Activated naive CD8-positive, alpha-beta T cell treated with anti-CD3 and anti-CD28 coated beads, Interleukin-2, amount 50 U/mL, for 24 hours (primary cell): Measurements from ENCODE around the gene GLI3.

Source experiments
- ATAC-seq: fragments of 150-1000 bp; cut with Tn5 transposase; one replicate; pipeline ENCODE4 v1.10.0; 2021
- DNase-seq: peaks from one replicate; pipeline ENCODE4 v3.0.0; 2021
- H3K27ac Mint-ChIP-seq: one replicate; pipeline ENCODE4 v1.8.0; 2021; ENCODE audit warnings: mild to moderate bottlenecking, mixed read lengths
- H3K27me3 Mint-ChIP-seq: one replicate; pipeline ENCODE4 v1.8.0; 2021; ENCODE audit warnings: mixed read lengths
- H3K36me3 Mint-ChIP-seq: one replicate; pipeline ENCODE4 v1.8.0; 2021; ENCODE audit warnings: low read depth, mixed read lengths
- H3K4me1 Mint-ChIP-seq: one replicate; pipeline ENCODE4 v1.8.0; 2021; ENCODE audit warnings: mixed read lengths
- H3K4me3 Mint-ChIP-seq: one replicate; pipeline ENCODE4 v1.8.0; 2021; ENCODE audit warnings: mild to moderate bottlenecking, moderate library complexity, mixed read lengths
- H3K9me3 Mint-ChIP-seq: one replicate; pipeline ENCODE4 v1.8.0; 2021; ENCODE audit warnings: mixed read lengths

Gene GLI3

DNA sequence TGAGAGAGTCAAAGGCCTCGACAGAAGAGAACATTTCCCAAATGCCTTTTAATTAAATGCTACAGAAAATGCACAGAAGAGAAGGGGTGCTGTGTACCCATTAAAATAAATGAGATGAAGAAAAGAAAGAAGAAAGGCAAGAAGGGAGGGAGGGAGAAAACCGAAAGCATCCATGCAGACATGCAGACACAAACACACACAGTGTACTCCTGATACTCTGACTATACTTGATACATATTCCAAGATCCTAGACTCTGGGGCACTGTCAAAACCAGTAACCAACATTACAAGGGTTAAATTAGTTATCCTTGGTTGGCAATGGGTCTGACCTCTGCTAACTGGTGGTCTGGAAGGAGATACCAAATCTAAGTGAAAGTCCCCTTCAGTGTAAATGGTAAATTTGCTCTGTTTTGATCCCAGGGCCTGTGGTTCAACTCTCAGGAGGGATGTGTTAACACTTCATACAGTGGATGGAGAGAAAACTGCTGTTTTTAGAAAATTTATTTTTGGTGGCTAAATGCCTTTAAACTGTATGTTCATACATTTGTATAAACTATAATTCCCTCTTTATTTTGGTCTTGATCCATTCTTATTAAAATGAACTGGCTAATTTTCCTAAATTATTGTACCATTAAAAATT is 241.3 kb downstream of the GLI3 start:
- Mint-ChIP-seq H3K27me3 (peaks cover 5% of the 10 kb centered on the region), H3K4me3 (no peak overlapping the region), H3K9me3 (no peaks in the 10 kb centered on the region), H3K27ac (no peak overlapping the region), H3K4me1 (no peaks in the 10 kb centered on the region), H3K36me3 (no peaks in the 10 kb centered on the region)
- no peak for DNase-seq
- no peak for ATAC-seq

- H3K27me3 Mint-ChIP-seq = peaks cover 5% of the 10 kb centered on the region
- no peaks in the 10 kb centered on the region for H3K36me3 Mint-ChIP-seq
- no peaks in the 10 kb centered on the region for H3K4me1 Mint-ChIP-seq
- H3K27ac Mint-ChIP-seq = no peak overlapping the region
- H3K9me3 Mint-ChIP-seq = no peaks in the 10 kb centered on the region
- no peak overlapping the region for H3K4me3 Mint-ChIP-seq
- ATAC-seq (no peak), DNase-seq (no peak)
These were observed 242.3 kb downstream of the GLI3 start for GRCh38 chr7:41994746-41995110.

DNA sequence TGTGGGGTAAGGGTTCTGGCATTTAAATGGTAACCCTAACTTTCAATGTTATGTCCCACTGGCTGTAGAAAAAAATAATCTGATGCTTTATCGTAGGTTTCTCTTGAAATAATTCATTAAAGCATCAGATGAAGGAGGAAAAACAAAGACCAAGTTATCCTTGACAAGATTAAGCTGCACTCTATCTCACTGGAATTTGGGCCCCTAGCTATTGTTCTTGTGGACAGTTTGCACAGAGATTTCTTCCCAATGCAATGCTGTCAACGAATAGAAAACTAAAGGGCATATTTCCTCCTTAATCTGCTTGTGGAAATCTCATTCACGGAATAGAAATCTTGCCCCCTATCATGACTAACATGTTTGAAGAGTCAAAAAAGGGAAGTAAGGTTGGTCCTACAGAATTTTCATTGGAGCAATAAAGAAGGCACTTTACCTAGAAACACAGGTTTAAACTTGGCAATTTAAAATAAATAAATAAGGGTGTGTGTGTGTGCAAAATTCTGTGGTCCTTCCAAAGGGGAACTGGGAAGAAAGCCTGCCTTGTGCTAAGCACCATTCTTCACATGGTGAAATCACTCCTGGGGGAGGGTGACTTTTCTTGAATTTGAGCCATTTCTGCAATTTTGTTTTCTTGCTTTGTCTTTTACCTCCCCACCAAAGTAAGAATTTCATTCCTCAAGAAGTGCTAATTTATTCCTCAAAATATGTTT is 242.8 kb downstream of the GLI3 start:
- ATAC-seq = no peak

GRCh38 chr7:41992881-41993867 is 243.8 kb downstream of the GLI3 start:
- no peak overlapping the region for H3K27ac Mint-ChIP-seq
- DNase-seq (no peak), ATAC-seq (no peak)
- no peaks in the 10 kb centered on the region for H3K27me3 Mint-ChIP-seq
- H3K9me3 Mint-ChIP-seq = no peaks in the 10 kb centered on the region
- H3K4me3 Mint-ChIP-seq = no peak overlapping the region
- no peaks in the 10 kb centered on the region for H3K36me3 Mint-ChIP-seq
- H3K4me1 Mint-ChIP-seq = no peaks in the 10 kb centered on the region

More for the DNA sequence above, 242.8 kb downstream of the GLI3 start:
- H3K4me3 Mint-ChIP-seq = no peak overlapping the region
- no peaks in the 10 kb centered on the region for H3K9me3 Mint-ChIP-seq
- H3K36me3 Mint-ChIP-seq = no peaks in the 10 kb centered on the region
- DNase-seq = no peak
- H3K27me3 Mint-ChIP-seq = peaks cover 5% of the 10 kb centered on the region
- no peak overlapping the region for H3K27ac Mint-ChIP-seq
- no peaks in the 10 kb centered on the region for H3K4me1 Mint-ChIP-seq

- Mint-ChIP-seq H3K27ac (no peak overlapping the region), H3K4me3 (no peak overlapping the region), H3K36me3 (no peaks in the 10 kb centered on the region), H3K4me1 (no peaks in the 10 kb centered on the region), H3K27me3 (peaks cover 9% of the 10 kb centered on the region), H3K9me3 (no peaks in the 10 kb centered on the region)
- ATAC-seq = no peak
- no peak for DNase-seq
These were observed 252.1 kb downstream of the GLI3 start for GRCh38 chr7:41984888-41985287.

DNA sequence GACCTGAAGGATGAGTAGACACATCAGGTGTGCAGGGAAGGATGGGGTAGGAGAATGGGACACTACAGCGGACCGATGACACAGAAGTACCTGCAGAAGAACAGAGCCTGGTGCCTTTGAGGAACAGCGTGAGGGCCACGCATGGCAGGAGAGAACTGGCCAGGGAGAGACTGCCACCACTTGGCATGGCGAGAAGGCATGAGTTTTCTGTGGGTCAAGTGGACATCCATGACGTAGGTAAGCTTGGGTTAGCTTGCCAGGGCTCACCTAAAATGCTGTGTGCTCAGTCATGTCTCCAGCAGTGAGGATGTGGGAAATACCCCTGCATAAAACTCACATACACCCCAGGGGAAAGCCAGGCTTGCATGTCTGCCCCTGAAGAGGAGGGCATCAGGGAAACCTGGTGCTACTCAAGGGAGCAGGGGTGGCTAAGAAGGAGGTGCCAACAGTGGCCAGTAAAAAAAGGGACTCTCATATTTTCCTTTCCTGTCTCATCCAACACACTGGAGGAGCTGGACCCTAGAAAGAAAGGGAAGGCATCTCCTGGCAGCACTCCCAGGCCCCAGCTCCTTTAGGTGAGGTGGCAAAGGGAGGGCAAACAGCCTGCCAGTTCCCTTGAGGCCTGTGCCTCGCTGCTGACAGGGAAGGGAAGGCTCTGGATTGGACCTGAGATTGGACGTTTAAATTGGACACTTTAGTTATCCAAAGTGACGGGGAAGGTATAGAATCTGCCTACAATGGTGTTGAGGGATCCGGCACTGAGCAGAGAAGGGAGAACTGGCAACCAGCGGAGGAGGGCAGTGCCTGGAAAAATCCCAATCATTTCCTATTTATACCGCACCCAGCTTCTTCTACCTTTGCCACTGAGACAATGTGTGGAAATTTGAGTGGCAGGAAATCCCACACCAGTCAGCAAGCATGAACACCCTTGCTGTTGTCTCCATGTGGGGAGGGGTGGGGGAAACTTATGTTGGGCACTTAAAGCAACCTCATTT is 255.7 kb downstream of the GLI3 start:
- DNase-seq (no peak), ATAC-seq (no peak)
- Mint-ChIP-seq H3K27me3 (peaks cover 10% of the 10 kb centered on the region), H3K4me3 (no peak overlapping the region), H3K36me3 (no peaks in the 10 kb centered on the region), H3K9me3 (no peaks in the 10 kb centered on the region), H3K27ac (no peak overlapping the region), H3K4me1 (no peaks in the 10 kb centered on the region)

- H3K27me3 Mint-ChIP-seq = peaks cover 12% of the 10 kb centered on the region
- no peaks in the 10 kb centered on the region for H3K4me1 Mint-ChIP-seq
- no peak overlapping the region for H3K4me3 Mint-ChIP-seq
These were observed 257.1 kb downstream of the GLI3 start for GRCh38 chr7:41979834-41980307.

DNA sequence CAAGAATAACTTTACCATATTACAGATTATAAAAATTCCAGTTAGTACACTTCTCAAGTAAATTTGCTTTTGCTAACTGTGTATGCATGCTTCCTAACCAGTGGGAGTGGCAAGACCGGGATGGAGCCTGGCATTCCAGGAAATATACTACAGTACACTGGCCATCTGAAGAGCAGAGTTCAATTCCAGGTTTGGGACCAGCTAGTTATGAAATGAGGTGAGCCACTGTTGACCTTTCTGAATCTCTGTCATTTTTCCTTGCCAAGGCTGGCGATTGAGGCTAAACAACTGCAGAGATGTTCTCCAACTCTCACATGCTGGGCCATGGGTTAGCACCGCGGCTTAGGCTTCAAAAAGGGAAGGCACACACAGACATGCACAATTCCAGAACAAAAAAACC is 258.2 kb downstream of the GLI3 start:
- Mint-ChIP-seq H3K36me3 (no peaks in the 10 kb centered on the region), H3K4me3 (no peak overlapping the region), H3K27me3 (peaks cover 12% of the 10 kb centered on the region), H3K27ac (no peak overlapping the region), H3K4me1 (no peaks in the 10 kb centered on the region), H3K9me3 (no peaks in the 10 kb centered on the region)
- ATAC-seq (no peak), DNase-seq (no peak)

More at GRCh38 chr7:41979834-41980307, 257.1 kb downstream of the GLI3 start:
- H3K27ac Mint-ChIP-seq = no peak overlapping the region
- DNase-seq (no peak), ATAC-seq (peak; percentile 40)
- no peaks in the 10 kb centered on the region for H3K9me3 Mint-ChIP-seq
- no peaks in the 10 kb centered on the region for H3K36me3 Mint-ChIP-seq

- Mint-ChIP-seq H3K36me3 (no peaks in the 10 kb centered on the region), H3K4me3 (no peak overlapping the region), H3K4me1 (no peaks in the 10 kb centered on the region), H3K27me3 (peaks cover 12% of the 10 kb centered on the region), H3K27ac (no peak overlapping the region), H3K9me3 (no peaks in the 10 kb centered on the region)
- DNase-seq (no peak), ATAC-seq (no peak)
These were observed 259.3 kb downstream of the GLI3 start for GRCh38 chr7:41977661-41978060.

DNA sequence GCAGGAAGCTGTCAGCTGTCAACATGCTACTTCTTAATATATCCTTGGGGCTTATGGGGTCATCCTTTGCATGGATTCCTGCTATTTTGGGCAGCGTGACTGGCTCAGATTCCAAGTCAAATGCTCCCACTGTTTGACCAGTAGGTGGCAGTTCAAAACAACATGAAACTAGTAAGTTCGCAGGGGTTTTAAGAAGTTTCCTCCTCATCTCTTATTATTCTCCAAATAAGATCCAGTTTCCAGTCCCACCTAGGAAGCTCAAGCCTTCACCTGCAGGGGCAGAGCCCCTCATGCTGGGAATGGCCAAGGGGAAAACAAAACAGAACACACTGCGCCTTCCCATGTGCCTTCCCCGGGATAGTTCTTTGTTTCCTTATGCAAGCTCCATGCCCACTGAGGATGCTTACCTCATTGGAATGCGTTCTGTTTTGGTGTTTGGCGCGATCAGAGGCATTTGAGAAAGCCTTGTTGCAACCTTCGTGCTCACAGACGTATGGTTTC is 259.8 kb downstream of the GLI3 start:
- no peak overlapping the region for H3K27ac Mint-ChIP-seq
- ATAC-seq (no peak), DNase-seq (no peak)
- H3K36me3 Mint-ChIP-seq = no peaks in the 10 kb centered on the region
- no peaks in the 10 kb centered on the region for H3K9me3 Mint-ChIP-seq
- H3K27me3 Mint-ChIP-seq = peaks cover 12% of the 10 kb centered on the region
- no peak overlapping the region for H3K4me3 Mint-ChIP-seq
- no peaks in the 10 kb centered on the region for H3K4me1 Mint-ChIP-seq

- DNase-seq (no peak), ATAC-seq (no peak)
- H3K9me3 Mint-ChIP-seq = no peaks in the 10 kb centered on the region
- no peak overlapping the region for H3K4me3 Mint-ChIP-seq
- H3K4me1 Mint-ChIP-seq = no peaks in the 10 kb centered on the region
- H3K27me3 Mint-ChIP-seq = peaks cover 12% of the 10 kb centered on the region
- no peaks in the 10 kb centered on the region for H3K36me3 Mint-ChIP-seq
- no peak overlapping the region for H3K27ac Mint-ChIP-seq
These were observed 260.6 kb downstream of the GLI3 start for GRCh38 chr7:41976411-41976810.

GRCh38 chr7:41975849-41976248 is 261.2 kb downstream of the GLI3 start:
- Mint-ChIP-seq H3K27ac (no peak overlapping the region), H3K4me1 (no peaks in the 10 kb centered on the region), H3K9me3 (no peaks in the 10 kb centered on the region), H3K36me3 (no peaks in the 10 kb centered on the region), H3K4me3 (no peak overlapping the region), H3K27me3 (peaks cover 10% of the 10 kb centered on the region)
- no peak for ATAC-seq
- no peak for DNase-seq

DNA sequence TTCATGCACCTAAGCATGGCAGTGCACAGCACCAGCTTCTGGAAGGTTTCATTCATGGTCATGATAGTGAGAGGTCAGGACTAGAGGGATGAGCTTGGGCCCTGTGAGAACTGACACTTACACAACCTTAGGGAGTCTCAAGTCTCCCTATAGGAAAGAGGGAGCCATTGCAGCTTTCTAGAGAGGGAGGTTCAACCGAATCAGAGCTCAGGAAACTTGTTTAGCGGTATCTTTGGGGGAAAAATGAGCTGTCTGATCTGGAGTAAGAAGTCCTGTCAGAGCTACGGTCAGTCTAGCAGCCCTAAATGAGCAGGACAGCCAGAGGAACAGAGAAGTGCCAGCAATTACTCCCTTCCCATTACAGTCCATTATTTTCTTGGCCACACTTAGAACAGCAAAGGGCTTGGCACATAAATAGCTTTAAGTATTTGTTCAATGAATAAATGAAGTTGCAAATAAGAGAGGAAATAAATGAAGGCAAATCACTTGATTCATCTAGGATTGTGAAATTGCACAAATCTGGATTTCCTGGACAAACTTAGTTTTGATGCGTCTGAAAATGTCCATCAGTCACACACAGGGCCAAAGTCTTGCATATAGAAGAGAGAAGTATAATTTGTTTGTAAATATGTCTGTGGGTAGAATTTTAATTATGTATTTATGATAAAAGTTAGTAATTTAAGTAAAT is 262.0 kb downstream of the GLI3 start:
- Mint-ChIP-seq H3K27me3 (peaks cover 4% of the 10 kb centered on the region), H3K9me3 (no peaks in the 10 kb centered on the region), H3K27ac (no peak overlapping the region), H3K4me3 (no peak overlapping the region), H3K4me1 (no peaks in the 10 kb centered on the region), H3K36me3 (no peaks in the 10 kb centered on the region)
- DNase-seq = no peak
- ATAC-seq = no peak
